GM18861 (cell line): ENCODE measurements around the gene ZSWIM8.
A peak's percentile ranks its signal among the peaks of the same experiment; 100 is the strongest.
"Not testable (repeated sequence)": the region's sequence is repeated elsewhere in the genome, so short reads cannot be mapped to it uniquely, and the experiment has no call there.

Experiments used
- ATAC-seq: cut with Tn5 transposase; IDR thresholded peaks from one replicate; pipeline ENCODE4 v1.9.1; 2021; ENCODE audit not compliant: unreplicated experiment

Gene ZSWIM8

DNA sequence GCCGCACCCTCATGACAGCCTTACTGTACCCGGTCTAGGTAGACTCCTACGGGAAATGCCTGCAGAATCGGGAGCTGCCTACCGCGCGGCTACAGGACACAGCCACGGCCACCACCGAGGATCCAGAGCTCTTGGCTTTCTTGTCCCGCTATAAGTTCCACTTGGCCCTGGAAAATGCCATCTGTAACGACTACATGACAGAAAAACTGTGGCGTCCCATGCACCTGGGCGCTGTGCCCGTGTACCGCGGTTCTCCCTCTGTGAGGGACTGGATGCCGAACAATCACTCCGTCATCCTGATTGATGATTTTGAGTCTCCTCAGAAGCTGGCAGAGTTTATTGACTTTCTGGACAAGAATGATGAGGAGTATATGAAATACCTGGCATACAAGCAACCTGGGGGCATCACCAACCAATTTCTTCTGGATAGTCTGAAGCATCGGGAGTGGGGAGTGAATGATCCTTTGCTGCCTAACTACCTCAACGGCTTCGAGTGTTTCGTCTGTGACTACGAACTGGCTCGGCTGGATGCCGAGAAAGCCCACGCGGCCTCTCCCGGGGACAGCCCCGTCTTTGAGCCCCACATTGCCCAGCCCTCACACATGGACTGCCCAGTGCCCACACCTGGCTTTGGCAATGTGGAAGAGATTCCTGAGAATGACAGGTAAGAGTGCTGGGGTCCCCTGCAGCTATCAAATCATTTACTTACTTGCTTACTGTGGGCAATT is 12.1 kb upstream of the ZSWIM8 start:
- ATAC-seq = no peak

DNA sequence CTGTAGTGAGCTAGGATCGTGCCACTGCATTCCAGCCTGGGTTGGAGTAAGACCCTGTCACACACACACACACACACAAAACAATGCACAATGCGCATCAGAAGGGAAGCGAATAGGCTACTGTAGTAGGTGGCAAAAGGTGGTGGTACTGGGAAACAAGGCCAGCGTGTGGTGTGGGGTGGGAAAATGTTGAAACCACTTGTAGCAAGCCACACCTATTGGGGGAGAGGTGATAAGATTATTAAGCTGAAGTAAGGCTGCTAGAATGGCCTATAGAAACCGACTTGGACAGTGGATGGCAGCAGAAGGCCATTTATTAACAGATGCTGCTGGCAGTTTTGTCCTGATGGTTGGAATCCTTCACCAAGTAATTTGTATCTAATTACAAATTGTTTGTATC is 10.8 kb upstream of the ZSWIM8 start:
- no peak for ATAC-seq

DNA sequence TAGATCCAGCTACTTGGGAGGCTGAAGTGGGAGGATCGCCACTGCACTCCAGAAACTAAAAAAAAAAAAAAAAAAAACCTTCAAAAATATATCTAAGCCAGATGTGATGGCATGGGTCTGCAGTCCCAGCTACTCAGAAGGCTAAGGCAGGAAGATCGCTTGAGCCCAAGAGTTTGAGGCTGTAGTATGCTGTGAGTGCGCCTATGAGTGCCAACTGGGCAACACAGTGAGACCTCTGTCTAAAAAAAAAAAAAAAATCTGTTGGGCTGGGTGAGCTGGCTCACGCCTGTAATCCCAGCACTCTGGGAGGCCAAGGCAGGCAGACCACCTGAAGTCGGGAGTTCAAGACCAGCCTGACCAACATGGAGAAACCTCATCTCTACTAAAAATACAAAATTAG is 6.4 kb upstream of the ZSWIM8 start:
- no peak for ATAC-seq

DNA sequence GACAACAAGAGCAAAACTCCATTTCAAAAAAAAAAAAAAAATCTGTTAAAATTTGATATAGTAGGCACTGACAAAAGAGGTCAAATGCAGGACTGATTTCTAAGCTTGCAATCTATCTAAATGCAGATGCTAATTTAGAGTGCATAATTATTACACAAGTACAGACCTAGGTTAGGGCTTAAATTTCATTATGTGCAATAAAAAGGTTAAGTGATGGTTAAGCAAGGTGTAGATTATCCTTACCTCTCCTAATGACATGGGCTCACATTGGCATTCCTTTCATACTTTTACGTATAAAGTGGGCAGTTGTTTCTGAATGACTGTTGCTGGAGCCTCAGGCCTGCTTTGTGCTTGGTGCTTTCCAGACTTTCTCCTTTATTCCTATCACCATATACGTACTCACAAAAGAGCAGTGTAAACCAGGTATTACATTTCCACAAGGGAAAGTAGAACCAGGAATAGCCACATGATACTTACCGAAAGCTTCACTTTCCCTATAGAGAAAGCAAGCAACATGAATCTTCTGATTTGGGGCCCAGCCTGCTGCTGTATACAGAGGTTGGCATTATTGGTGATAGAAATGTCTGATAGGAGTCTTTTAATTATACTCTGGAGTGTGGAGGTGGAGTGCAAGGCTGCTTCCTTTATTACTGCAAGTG is 5.7 kb upstream of the ZSWIM8 start:
- ATAC-seq = no peak

DNA sequence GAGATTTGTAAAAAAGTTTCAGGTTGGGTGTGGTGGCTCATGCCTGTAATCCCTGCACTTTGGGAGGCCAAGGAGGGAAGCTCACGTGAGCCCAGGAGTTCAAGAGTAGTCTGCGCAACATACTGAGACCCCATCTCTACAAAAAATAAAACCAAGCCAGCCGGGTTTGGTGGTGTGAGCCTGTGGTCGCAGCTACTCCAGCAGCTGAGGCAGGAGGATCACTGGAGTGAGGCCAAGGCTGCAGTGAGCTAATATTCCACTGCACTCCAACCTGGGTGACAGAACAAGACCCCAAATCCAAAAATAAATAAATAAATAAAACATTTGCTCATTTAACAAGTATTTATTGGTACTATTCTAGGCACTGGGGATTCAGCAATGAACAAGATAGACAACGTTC is 5.1 kb upstream of the ZSWIM8 start:
- ATAC-seq = no peak

DNA sequence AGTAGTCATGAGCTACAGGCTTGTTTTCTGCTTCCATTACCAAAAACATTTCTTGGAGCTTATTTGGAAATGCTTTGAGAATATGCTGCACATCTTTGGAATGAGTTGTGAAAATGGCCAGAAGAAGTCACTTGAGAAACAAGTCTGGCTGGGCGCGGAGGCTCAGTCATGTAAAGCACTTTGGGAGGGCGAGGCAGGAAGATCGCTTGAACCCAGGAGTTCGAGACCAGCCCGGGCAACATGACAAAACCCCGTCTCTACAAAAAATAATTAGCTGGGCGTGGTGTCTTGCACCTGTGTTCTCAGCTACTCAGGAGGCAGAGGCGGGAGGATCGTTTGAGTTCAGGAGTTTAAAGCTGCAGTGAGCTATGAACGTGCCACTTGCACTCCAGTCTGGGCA is 4.4 kb upstream of the ZSWIM8 start:
- no peak for ATAC-seq

DNA sequence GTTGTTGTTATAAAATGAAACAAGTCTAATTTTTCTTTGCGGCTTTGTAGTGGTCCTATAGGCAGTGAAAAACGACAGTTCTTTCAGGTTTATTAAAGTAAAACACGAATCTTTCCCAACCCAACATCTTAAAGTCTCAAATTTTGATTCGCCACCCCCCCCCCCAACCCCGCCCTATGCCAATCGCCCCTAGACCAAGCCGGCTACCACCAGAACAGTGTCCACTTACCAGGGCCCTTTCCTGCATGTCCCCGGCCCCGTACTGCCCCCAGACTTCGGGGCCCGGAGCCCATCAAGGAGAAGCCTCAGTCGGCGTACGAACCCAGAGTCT is 3.9 kb upstream of the ZSWIM8 start:
- no peak for ATAC-seq

DNA sequence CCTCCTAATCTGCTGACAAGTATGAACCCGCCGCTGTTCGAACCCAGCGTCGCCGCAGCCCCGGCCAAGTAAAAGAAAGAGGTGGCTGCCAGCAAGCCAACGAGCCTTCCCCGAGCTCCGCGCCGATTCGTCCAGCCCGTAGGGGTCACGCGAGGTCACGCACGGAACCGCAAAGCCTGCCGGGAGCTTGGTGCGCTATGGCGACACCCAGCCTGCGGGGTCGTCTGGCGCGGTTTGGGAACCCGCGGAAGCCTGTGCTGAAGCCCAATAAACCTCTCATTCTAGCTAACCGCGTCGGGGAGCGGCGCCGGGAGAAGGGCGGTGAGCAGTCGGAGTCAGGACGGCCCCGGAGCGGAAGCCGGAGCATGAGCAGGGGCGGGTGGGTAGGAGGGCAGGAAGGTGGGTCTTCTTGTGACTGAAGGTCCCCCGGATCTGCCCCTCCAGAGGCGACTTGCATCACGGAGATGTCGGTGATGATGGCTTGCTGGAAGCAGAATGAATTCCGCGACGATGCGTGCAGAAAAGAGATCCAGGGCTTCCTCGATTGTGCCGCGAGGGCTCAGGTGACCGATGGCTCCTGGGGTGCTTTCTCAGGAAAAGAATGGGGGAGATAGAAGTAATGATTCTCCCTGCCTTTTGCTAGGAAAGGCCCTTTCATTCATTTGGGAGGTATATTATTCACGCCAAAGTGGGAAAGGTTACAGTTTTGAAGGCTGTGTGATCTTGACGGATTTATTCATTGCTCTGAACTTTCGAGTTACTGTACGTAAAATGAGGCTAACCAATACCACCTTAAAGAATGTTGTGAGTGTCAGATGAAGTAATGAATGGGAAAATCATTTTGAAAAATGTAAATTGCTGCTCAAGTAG is 3.3 kb upstream of the ZSWIM8 start, which contains the start of gene CHCHD1:
CHCHD1 (plus strand) TSS at position 170 of the 870 bp plus-strand sequence; CDS start at position 198, 28 bp downstream.
- ATAC-seq = peak; percentile 38

DNA sequence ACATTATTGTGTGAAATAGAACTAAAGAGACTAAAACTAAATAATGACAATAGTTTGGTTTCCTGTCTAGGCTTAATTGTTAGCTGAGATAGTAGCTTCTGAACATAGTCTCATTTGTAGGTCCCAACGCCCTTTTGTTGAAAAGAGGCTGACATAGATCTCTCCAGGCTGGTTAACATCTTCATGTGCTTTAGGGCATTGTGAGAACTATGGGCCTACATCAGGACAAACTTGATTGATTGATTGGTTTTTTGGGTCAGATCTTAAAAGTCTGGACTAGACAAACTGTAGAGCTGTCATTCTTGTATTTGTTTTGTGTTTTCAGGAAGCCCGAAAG is 2.7 kb upstream of the ZSWIM8 start:
- no peak for ATAC-seq

DNA sequence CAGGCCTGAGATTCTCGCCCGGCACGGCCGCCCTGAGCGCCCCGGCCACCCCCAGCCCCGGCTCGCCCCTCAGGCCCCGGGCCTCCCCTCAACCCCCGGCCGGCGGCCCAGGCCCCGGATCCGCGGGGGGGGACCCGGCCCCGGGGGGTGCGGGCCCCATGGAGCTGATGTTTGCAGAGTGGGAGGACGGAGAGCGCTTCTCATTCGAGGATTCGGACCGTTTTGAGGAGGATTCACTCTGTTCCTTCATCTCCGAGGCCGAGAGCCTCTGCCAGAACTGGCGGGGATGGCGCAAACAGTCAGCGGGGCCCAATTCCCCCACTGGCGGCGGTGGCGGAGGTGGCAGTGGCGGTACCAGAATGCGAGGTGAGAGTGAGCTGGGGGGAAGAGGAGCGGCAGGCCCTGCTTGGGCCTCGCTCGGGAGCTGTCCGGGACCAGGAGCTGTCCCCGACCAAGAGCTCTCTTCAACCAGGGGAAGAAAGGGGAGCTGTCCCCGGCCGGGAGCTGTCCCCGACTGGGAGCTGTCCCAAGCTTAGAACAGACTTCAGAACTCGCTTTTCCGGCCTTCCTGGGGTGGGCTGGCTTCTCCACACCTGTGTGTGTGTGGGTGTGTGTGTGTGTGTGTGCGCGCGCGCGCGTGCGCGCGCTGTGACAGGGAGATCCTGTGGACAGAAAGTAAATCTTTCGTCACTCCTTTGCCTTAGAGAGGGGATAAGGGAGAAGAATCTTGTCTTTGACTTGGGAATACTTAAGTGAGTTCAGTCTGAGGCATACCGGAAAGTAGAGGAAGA is 510 bp downstream of the ZSWIM8 start:
- ATAC-seq = peak; percentile 9

DNA sequence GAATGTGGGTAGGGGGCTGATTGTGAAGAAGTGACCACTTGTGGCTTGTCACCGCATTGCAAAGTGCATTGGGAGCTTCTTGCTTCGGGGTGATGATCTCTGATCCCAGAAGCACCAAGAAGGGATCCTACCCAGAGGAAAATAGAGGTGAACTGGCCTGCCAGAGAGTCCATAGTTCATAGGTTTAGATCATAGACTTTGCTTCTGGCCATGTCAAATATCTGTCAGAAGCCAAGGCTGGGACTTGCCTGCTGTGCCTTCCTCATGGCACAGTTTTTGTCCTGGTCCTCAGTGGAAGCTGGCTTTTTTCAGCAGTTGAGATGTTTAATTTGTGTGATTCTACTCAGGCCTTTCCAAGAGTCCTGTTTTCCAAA is 1.1 kb downstream of the ZSWIM8 start:
- no peak for ATAC-seq

DNA sequence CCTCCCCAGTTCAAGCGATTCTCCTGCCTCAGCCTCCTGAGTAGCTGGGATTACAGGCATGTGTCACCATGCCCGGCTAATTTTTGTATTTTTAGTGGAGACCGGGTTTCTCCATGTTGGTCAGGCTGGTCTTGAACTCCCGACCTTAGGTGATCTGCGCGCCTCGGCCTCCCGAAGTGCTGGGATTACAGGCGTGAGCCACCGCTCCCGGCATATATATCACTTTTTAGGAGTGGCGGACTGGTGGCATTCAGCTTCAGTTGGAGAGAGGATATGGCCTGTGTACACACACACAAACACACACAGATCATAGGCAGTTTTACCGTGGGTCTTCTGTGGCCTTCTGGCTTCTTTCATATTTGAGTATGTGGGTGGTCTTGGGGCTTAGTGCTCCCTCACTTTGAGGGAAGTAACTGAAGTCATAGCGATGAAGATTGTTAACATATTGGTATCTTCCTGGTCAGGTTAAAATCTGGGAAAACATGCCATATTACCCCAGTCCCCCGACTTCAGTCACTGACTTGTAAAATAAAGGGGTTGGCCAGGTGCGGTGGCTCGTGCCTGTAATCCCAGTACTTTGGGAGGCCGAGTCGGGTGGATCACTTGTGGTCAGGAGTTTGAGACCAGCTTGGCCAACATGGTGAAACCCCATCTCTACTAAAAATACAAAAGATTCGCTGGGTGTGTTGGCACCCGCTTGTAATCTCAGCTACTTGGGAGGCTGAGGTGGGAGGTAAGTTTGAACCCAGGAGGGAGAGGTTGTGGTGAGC is 1.8 kb downstream of the ZSWIM8 start:
- not testable (repeated sequence) for ATAC-seq

DNA sequence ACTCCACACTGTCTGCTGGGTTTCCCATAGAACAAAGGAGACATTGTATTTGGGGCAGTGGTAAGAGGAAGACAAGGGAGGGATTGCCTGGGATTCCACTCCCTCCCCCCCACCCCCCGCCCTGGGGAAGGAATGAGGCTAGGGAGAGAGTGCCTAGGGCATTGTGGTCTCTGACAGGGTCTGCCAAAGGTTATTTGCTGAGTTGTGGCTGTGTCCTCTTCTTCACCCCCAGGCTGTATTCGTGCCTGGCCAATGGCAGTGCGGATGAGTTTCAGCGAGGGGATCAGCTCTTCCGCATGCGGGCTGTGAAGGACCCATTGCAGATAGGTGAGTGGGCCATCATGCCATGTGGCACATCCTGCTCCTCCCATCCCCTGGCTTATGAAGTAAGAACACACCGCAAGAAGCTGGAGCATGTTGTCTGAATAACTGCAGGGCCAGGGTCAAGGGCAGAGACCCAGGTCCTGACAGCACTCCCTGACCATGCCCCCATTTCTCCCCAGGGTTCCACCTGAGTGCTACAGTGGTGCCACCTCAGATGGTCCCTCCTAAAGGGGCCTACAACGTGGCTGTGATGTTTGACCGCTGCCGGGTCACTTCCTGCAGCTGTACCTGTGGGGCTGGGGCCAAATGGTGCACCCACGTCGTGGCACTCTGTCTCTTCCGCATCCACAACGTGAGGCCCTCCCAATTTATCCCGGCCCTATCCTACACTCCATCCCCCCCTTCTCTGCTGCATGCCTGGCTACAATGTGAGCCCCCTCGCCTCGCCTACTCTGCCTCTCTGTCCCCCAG is 3.7 kb downstream of the ZSWIM8 start:
- ATAC-seq = no peak

DNA sequence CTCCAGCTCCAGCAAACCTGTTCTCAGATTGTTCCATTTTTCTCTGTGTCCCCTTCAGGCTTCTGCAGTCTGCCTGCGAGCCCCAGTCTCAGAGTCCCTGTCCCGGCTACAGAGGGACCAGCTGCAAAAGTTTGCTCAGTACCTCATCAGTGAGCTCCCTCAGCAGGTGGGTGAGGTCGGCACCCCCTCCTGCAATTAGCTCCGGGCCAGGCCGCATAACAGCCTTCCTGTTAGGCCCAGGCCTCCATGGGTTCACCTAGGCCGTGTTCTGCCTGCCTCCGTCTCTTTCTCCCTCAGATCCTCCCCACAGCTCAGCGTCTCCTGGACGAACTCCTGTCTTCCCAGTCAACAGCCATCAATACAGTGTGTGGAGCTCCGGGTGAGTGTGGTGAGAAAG is 4.3 kb downstream of the ZSWIM8 start:
- no peak for ATAC-seq

DNA sequence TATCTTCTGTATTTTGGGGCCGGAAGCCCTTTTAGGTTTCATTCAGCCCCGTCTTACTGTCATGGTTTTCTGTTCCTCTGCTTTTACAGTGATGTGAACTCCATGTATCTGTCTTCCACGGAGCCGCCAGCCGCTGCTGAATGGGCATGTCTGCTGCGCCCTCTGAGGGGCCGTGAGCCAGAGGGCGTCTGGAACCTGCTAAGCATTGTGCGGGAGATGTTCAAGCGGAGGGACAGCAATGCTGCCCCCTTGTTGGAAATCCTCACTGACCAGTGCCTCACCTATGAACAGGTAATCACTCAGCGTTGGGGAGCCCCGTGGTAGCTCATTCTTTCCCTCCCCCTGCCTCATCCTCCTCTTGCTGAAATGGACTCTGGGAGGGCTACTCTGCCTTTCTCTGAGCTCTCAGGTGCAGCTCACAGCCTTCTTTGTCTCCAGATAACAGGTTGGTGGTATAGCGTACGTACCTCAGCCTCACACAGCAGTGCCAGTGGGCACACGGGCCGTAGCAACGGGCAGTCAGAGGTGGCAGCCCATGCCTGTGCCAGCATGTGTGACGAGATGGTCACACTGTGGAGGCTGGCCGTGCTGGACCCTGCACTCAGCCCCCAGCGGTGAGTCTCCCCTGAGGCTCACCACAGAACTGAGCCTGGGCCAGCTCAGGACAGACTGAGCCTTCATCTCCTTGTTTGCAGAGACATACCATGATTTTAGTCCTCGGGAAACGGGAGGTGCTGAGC is 5.7 kb downstream of the ZSWIM8 start:
- no peak for ATAC-seq

DNA sequence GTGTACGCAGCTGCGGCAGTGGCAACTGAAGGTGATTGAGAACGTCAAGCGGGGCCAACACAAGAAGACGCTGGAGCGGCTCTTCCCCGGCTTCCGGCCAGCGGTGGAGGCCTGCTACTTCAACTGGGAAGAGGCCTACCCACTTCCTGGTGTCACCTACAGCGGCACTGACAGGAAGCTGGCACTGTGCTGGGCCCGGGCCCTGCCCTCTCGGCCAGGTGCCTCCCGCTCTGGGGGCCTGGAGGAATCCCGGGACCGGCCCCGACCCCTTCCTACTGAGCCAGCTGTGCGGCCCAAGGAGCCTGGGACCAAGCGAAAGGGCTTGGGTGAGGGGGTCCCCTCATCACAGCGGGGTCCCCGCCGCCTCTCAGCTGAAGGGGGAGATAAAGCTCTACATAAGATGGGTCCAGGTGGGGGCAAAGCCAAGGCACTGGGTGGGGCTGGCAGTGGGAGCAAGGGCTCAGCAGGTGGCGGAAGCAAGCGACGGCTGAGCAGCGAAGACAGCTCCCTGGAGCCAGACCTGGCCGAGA is 6.5 kb downstream of the ZSWIM8 start:
- no peak for ATAC-seq

DNA sequence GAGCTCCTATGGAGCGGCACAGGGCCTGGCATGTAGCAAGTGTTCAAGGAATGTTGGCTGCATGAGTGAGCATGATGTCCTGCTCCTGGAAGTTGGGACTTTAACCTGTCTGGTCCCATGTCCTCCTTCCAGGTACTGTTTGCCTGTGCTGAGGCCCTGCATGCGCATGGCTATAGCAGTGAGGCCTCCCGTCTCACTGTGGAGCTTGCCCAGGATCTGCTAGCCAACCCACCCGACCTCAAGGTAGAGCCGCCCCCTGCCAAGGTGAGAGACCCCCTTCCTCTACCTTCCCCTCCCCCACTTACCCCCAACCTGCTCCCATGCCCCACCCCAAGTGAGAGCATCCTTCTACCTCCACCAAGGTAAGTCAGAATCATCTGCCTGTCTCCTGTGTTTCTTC is 8.1 kb downstream of the ZSWIM8 start:
- no peak for ATAC-seq

DNA sequence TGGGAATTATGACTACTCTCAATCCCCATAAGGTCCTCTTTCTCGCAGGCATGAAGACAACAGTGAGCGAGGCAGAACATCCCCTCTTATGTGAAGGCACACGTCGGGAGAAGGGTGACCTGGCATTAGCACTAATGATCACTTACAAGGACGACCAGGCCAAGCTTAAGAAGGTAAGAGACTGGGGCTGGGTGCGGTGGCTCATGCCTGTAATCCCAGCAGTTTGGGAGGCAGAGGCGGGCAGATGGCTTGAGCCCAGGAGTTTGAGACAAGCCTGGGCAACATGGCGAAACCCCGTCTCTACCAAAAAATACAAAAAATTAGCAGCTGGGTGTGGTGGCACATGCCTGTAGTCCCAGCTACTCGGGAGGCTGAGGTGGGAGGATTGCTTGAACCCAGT is 10.1 kb downstream of the ZSWIM8 start:
- not testable (repeated sequence) for ATAC-seq

DNA sequence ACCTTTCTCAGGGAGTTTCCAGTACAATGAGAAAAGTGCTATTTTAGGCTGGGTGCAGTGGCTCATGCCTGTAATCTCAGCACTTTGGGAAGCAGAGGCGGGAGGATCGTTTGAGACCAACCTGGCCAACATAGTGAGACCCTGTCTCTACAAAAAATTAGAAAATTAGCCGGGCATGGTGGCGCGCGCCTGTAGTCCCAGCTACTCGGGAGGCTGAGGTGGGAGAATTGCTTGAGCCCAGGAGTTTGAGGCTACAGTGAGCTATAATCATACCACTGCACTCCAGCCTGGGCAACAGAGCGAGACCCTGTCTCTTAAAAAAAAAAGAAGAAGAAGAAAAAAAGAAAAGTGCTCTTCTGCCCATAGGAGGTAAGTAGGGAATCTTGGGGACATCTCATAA is 10.6 kb downstream of the ZSWIM8 start:
- not testable (repeated sequence) for ATAC-seq
